HG02981 (cell line): ENCODE measurements around the gene CEP55.
A peak's percentile ranks its signal among the peaks of the same experiment; 100 is the strongest.
"Not testable (repeated sequence)": the region's sequence is repeated elsewhere in the genome, so short reads cannot be mapped to it uniquely, and the experiment has no call there.

Experiments used
- ATAC-seq: cut with Tn5 transposase; IDR thresholded peaks from one replicate; pipeline ENCODE4 v1.9.1; 2021; ENCODE audit warnings: mild to moderate bottlenecking, moderate library complexity; ENCODE audit not compliant: unreplicated experiment

The CEP55 gene

DNA sequence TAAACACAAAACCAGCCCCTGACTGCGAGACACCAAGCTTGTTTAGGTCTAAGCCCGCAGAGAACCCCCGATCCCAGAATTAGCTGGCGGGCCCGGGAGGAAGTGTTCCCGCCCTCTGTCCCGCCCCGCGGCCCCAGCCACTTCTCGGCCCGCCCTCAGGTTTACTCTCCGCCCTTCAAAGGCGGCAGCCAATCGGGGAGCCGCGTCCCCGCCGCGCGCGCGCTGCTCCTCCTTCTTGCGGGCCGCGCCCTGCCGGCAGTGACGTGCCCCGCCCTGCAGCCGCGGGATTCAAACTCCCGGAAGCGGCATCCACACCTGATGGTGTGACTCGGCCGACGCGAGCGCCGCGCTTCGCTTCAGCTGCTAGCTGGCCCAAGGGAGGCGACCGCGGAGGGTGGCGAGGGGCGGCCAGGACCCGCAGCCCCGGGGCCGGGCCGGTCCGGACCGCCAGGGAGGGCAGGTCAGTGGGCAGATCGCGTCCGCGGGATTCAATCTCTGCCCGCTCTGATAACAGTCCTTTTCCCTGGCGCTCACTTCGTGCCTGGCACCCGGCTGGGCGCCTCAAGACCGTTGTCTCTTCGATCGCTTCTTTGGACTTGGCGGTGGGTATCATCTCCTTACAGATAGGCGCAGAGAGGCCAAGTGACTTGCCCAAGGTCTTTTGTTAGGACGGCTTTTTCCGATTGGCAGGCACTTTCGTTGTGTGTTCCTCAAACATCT is at the start of gene CEP55:
Gene CEP55 (plus strand): TSS at position 291 of the 720 bp plus-strand sequence. CDS start 3,440 bp downstream, outside the sequence.
- peak; percentile 98 for ATAC-seq

DNA sequence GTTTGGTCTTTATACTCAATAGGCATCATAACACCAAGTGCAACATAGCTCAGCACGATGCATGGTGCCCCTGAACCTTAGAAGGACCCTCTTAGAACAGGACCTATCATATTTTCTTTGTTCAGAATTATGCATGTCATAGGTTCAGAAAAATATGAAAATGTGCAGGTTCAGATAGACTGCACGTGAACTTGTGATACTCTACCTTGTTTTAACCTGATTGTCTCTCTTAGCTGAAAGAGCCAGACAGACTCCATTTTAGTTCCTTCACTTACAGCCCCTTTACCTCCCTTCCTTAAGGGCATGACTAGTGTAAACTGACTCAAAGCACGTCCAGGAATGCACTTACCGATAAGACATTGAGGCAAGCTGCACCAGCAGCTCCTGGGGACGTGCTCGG is 49.4 kb upstream of the CEP55 start:
- no peak for ATAC-seq

DNA sequence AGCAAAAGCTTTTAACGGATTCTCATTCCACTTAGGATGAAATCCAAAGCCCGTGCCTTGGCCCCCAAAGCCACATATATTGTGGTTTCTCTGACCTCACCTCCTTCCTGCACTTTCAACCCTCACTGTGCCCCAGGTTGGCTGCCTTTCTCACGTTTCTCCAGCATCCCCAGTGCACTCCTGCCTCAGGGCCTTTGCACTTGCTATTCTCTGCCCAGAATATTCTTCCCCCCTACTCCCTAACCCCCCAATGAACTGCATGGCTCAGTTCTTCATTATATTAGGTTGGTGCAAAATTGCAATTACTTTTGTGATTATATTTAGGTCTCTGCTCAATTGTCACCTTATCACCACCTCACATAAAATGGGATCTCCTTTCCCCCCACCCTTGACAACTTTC is 48.4 kb upstream of the CEP55 start:
- no peak for ATAC-seq

DNA sequence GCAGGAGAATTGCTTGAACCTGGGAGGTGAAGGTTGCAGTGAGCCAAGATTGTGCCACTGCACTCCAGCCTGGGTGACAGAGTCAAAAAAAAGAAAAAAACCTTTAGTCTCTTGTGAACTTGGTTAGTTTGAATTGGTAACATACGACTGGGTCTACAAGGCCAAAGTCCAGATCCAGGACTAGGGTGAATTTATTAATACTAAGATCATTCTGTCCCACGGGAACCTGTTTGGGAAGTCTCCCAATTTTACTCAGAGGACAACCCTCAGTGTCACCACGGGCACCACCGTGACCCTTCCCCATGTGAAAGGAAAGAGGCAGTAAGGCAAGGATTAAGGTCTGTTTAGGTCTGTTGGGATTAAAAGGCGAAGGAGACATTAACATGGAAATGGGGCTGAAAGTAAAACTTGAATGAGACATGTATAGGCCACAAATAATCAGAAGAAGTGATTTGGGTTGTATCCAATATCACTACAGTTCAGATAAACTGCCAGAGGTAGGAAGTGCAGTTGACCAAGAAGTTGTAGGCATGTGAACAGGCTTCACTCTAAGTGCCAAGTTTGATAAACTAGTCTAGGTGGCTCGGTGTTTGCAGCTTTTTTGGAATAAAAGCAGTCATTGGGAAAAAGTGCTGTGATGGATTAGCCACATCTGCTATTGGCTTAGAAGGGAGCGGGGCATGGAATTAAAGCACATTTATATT is 45.0 kb upstream of the CEP55 start:
- no peak for ATAC-seq

DNA sequence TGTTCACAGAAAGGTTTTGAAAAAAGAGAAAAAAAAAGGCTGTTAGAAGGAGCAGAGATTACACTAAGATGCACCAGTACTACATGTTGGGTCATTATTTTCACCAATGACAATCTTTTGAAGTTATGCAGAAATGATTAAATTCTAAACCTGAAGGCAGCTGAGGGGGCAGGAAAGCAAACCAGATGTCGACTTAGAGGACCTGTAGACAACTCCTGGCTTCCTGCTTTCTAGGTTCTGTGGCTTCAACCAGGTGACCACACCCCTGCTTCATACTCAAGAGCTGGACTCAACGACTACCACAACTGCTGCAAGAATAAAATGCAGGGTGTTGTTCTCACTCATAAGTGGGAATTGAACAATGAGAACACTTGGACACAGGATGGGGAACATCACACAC is 44.3 kb upstream of the CEP55 start:
- ATAC-seq = no peak

DNA sequence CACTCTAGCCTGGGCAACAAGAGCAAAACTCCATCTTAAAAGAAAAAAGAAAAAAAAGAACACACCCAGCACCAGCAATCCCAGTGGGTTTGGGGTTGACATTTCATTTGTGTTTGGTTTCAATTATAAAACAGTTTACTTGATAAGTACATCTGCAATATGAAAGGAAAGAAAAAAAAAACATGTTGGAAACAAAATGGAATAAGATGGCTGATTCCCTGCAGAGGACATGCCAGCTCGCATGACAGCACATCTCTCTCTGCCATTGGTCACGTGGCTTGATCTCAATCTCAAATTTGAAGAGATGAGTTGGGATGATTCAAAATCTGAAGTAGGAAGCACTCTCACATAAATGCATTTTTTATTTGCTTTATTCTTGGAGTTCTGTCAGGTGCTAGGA is 42.3 kb upstream of the CEP55 start:
- no peak for ATAC-seq

DNA sequence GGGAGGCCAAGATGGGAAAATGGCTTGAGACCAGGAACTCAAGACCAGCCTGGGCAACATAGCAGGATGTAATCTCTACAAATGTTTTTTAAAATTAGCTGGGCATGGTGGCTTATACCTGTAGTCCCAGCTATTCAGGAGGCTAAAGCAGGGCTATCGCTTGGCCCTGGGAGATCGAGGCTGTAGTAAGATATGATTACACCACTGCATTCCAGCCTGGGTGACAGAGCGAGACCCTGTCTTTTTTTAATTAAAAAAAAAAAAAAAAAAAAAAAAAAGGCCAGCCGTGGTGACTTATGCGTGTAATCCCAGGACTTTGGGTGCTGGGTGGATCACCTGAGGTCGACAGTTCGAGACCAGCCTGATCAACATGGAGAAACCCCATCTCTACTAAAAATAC is 41.7 kb upstream of the CEP55 start:
- no peak for ATAC-seq

DNA sequence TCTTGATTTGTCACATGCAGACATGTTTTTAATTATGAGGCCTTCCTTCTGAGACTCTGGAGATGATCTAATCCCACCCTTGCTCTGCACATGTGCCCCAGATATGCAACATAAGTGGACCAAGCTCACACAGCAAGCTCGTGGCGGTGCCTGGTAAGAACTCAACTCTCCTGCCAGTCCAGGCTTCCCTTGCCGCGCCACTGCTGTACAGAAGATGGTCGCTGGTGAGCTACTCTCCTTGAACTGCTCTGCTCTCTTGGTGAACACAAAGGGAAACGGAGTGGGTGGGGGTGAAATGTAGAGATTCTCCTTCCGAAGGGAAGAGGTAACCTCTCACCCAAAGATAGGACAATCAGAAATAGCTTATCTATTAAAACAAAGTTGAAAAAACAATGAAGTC is 39.9 kb upstream of the CEP55 start:
- ATAC-seq = no peak

DNA sequence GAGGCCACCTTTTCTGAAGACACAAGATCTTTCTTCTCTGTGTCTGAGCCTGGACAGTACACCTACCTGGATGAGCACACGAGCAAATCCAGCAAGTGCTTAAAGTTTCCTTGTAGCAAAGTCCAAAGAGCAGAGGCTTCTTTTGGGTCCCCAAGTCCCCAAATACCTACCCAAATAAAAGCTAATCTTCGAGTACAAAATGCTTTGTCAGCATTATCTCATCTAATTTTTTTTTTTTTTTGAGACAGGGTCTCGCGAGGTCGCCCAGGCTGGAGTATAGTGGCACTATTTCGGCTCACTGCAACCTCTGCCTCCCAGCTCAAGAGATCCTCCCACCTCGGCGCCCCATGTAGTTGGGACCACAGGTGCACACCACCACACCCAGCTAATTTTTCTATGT is 38.9 kb upstream of the CEP55 start:
- no peak for ATAC-seq

DNA sequence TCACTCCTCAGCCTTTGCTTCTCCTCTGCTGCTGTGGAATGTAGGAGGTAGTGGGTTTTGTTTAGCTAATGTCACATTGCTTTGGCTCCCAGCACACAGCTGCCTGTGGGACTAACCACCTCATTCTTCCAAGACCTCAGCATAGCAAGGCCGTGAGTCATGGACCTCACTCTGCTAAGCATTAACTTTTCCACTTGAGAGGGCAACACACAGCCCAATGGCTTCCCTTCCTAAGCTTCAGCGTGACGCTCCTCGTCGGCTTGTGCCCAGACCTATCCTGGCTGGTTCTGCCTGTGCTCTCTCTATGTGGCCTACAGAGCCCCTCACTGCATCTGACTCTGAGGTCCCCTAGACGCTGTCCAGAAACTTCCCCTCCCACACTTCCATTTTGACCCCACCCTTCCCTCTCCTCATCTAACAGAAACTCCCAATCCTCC is 37.6 kb upstream of the CEP55 start:
- no peak for ATAC-seq

DNA sequence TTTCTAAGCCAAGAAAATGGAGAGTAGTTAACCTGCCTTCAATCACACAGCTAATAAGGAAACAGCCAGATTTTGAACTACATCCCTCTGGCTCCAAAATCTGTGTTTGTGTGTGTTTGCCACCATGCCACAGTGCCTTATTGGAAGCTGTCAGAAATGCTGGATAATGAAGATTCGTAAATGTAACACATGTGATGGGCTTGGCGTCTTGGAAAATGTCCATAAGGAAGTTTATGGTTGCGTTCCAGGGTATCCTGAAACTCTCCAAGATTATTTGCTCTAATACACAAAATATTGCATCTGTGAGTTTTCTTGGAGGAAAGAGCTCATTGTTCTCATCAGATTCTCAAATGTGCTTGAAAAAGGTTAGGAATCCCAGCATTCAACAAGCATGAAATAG is 36.9 kb upstream of the CEP55 start:
- no peak for ATAC-seq

DNA sequence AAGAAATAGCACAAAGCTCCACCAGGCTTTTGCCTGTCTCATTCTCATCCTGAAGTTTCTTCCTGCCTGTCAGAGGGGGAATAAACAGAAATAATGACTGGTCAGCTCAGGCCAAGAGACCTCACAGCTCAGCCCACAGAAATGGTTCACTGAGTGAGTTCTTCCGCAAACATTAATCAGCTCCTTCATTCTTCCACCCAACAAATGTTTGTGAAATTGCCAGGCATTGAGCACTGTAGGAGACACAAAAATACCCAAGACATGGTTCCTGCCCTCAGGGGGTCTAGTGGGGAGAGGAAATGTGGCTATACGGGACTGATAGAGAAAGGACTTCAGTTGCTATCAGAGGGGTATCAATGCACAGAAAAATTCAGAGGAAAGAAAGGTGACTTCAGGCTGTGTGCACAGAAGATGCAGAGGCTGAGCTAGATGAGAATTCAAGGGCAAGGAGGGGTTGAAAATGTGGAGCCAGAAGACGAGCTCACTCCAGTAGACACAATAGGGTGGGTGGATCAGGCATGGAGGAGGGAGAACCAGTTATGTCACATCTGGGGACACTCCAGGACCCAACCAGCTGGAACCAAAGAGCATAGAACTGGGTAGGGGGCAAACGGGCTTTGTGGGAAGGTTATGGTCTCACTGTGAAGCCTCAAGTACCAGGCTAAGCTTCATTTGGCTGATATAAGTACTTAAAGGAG is 35.2 kb upstream of the CEP55 start:
- no peak for ATAC-seq

DNA sequence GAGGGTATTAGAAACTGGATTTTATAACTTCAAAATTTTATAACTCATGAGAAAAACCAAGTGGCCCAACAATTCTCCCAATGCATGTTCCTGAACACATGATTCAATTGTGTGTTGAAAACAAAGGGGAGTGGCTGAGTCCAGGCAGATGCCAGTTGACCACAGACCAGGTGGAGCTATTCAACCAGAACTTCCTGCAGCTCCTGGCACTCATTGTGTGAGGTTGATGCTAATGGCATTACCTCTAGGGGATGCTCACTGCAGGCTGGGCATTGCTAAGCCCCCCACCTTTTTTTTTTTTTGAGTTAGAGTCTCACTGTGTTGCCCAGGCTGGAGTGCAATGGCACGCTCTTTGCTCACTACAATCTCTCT is 34.6 kb upstream of the CEP55 start:
- no peak for ATAC-seq

DNA sequence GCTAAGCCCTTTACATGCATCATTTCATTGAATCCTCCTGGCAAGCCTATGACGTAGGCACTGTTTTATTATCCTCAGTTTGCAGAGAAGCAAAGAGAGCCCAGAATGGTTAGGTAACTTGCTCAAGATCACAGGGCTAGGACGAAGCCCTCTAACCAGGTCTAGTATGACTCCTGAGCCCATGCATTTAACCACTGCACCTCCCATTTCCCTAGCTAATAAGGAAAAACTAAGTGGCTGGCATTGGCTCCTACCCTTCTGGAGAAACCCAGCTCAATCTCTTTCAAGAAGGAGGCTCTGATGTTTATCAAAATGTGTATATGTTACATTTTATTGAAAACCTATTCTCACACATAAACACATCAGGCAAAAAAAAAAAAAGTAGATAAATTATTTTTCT is 34.0 kb upstream of the CEP55 start:
- ATAC-seq = no peak

DNA sequence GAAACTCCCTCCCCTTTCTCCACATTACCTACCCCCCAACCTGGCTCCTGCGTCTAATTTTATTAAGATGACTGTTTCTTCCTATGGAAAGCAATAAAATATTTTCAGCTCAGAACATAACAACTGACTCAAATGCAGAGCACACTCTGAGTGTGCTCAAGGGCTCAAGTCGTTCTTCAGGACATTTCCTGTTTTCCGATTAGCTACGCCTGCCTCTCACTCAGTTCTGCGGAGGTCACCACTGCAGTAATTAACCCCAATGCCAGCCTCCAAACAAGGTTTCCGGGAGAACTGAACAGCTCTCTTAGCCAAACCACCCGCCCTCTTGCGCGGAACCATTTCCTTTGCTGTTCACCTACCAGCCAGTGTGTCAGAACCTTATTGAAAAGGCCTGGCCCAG is 33.5 kb upstream of the CEP55 start:
- no peak for ATAC-seq

DNA sequence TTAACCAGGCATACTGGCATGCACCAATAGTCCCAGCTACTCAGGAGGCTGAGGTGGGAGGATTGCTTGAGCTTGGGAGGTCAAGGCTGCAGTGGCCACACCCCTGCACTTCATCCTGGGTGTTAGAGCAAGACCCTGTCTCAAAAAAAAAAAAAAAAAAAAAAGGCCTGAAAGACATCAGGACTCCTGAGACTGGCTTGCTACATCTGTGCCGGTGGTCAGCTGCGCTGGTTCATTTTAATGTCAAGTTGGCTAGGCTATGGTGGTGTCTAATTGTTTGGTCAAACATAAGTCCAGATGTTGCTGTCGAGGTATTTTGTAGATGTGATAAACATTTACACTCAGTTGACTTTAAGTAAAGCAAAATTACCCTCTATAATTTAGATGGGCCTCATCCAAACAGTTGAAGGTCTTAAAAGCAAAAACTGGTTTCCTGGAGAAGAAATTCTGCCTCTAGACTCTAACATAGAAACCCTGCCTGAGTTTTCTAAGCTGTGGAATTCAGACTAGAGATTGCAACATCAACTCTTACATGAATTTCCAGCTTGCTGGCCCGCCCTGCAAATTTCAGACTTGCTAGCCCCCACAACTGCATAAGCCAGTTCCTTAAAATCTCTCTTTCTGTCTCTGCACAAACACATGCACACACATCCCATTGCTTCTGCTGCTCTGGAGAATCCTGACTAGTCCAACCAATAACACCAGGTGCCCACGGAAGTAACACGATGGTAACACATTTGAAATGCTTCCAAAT is 32.5 kb upstream of the CEP55 start:
- no peak for ATAC-seq

DNA sequence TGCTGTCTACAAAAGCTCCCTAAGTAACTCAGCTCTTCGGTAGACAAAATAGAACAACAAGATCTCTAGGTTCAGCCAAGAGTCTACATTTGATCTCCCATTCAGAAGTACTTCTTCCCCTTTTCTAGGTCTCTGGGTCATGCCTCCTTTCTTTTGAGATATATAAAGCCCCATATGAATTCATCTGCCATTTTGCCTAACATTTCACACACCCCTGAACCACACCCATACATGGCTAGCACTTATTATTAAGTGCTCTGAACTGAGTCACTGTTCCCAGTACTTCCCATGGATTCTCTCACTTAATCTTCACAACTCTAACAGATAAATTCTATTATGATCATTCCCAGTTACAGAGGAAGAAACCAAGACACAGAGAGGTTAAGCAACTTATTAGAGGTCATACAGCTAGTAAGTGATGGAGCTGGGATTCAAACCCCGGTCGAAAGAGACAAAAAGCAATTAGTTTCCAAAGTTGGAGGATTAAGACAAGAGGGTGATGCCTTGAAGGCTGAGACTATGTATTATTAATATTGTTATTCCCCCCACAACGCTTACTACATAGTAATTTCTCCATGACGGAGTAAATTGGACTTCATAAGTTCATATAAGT is 31.5 kb upstream of the CEP55 start:
- no peak for ATAC-seq

DNA sequence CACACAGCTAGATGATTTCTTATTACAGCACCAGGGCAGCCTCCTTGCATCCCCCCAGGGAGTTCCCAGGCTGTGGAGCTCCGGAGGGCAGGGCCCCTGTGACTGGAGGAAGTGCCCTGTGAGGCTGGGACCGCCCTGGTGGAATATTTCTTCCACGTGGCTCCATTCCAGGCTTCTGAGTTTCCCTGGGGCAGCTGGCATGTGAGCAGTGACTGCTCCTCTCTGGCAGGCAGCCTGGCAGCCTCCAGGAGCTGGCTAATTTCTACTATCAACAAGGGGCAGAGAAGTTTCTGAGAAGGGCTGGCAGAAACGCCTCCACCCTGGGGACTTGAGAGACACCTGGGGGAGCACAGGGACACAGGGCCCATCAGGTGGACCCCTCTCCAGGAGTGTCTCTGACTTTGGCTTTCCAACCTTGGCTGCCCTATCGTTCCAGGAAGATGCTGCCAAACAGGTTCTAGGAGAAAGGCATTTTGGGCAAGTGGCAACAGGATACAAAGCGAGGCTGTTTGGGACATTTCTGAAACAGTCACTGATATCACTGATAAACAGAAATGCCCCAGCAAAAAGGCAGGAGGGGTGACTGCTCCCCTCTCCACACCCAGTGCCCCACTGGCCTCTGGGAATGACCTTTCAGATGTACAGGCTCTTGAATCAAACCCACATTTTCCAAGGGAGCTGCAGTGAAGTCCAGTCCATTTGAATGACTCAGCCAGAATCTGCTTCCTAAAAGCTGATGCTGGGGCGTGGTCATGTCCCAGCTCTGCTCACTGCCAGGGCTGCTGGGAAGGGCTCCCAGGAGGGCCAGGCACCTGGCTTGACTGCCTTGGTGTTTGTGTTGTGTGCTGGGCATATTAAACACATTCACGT is 30.4 kb upstream of the CEP55 start:
- ATAC-seq = no peak

DNA sequence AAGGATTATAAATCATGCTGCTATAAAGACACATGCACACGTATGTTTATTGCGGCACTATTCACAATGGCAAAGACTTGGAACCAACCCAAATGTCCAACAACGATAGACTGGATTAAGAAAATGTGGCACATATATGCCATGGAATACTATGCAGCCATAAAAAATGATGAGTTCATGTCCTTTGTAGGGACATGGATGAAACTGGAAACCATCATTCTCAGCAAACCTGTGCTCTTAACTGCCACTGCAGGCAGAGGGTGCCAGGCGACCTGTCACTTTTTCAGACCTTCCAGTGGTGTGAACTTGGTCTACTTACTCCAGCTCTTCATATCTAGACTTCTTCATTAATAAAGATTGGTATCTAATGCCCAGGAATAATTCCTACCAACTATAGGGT is 28.8 kb upstream of the CEP55 start:
- ATAC-seq = not testable (repeated sequence)
